ENCODE data around the gene NPR1. TPM values are rescaled to one million over a fixed set of nuclear protein-coding genes. Genes with fewer than 3 reads are reported as not detected.
"Not testable (repeated sequence)": the region's sequence is repeated elsewhere in the genome, so short reads cannot be mapped to it uniquely, and the experiment has no call there.

Gene NPR1
- total RNA-seq, 1 donor from 2014 or later: 69.4 TPM

DNA sequence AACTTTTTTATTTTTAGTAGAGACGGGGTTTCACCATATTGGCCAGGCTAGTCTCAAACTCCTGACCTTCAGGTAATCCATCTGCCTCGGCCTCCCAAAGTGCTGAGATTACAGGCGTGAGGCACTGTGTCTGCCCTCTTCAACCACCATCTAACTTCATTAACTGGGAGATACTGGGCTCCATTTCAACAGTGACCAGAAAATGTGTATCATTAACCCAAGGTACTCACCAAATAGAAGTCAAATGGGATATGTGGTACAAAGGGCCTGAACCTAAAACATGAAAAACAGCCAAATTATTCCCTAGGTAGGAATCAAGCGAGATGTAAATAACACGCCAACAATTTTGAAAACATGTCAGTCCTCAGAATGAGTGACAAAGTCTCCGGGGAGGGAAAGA lies 8.9 kb upstream of the NPR1 start:
- Histone ChIP-seq H3K4me3 (peak overlapping the region; percentile 84), H3K9me3 (no peaks in the 10 kb centered on the region), H3K4me1 (peaks cover 10% of the 10 kb centered on the region), H3K27me3 (no peaks in the 10 kb centered on the region), H3K36me3 (peaks cover 52% of the 10 kb centered on the region), H3K27ac (no peak overlapping the region)
- no peak for ATAC-seq
- TF ChIP-seq, protein P1, sequence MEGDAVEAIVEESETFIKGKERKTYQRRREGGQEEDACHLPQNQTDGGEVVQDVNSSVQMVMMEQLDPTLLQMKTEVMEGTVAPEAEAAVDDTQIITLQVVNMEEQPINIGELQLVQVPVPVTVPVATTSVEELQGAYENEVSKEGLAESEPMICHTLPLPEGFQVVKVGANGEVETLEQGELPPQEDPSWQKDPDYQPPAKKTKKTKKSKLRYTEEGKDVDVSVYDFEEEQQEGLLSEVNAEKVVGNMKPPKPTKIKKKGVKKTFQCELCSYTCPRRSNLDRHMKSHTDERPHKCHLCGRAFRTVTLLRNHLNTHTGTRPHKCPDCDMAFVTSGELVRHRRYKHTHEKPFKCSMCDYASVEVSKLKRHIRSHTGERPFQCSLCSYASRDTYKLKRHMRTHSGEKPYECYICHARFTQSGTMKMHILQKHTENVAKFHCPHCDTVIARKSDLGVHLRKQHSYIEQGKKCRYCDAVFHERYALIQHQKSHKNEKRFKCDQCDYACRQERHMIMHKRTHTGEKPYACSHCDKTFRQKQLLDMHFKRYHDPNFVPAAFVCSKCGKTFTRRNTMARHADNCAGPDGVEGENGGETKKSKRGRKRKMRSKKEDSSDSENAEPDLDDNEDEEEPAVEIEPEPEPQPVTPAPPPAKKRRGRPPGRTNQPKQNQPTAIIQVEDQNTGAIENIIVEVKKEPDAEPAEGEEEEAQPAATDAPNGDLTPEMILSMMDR (IDR thresholded peaks at IDR 0.05): no peak
- intact Hi-C loops (cut with DNase I): no loop called here
- no peak for DNase-seq

DNA sequence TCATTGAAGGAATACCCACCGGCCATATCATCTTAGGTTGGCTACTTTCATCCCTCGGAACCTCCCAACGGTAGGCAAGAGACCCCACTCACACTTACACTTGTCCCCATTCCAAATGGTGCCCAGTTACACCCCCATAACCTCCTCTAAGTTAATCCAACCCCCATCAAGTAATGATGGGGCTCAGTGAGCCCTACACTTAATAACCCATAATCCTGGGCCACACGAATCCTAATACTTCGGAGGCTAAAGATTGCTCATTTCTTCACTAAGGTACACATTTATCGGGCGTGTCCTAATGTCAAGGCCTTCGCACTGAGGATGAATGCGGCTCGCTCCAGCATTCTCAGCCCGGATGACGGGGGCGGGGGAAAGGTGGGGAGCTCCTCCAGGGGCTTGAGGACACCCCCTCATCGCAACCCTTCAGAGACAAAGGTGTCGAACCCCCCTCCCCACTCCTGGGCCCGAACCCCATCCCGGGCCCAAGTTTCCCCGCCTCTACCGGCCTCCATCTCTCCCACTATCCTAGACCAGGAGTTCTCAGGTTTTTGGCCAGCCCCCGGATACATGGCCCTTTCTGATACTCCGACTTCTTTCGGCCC lies 8.1 kb upstream of the NPR1 start:
- ATAC-seq: peak; percentile 22
- Histone ChIP-seq H3K4me1 (peaks cover 10% of the 10 kb centered on the region), H3K27ac (peak overlapping the region; percentile 82), H3K9me3 (no peaks in the 10 kb centered on the region), H3K4me3 (peak overlapping the region; percentile 84), H3K36me3 (peaks cover 44% of the 10 kb centered on the region), H3K27me3 (no peaks in the 10 kb centered on the region)
- peak; percentile 73 for DNase-seq
- TF ChIP-seq, protein P1 (IDR thresholded peaks at IDR 0.05): no peak
- intact Hi-C loops (cut with DNase I): no loop called here

DNA sequence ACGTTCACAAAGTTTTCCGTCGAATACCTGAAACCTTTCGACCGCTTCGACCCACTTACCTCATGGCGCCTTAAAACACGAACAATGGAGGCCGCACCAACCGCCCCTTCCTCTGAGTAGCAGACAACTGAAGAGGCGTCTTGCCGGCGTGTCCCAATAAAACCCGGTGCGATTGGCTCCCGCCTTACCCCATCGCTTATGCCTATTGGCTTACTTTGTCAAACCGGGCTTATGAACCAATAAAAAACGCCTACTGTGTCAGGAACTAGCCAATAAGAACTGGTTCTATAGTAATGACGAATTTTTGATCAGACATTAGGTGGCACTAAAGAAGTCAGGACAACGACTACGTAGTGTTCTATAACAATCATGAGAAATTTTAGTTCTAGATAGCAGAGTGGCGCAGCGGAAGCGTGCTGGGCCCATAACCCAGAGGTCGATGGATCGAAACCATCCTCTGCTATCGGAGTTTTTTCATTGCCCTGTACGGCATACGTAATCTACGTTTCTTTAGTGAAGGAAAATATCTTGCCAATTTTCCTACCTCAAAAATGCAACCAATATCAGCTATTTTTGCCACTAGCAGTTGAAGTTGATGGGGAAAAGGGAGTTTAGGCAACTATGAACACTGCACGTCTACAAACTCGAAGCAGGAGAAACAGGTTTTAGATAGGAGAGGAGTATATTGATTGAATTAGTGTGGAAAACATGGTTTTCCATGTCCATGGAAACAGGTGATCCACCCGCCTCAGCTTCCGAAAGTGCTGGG lies 7.4 kb upstream of the NPR1 start, which contains the start of gene ILF2:
Gene ILF2 (minus strand): TSS at position 135 of the 769 bp plus-strand sequence. CDS start 71 bp downstream, at position 64.
- H3K27me3 ChIP-seq: no peaks in the 10 kb centered on the region
- H3K4me3 ChIP-seq: peak within 1 kb of the TSS; percentile 84
- no peaks in the 10 kb centered on the region for H3K9me3 ChIP-seq
- peaks cover 10% of the 10 kb centered on the region for H3K4me1 ChIP-seq
- TF ChIP-seq, protein P1 (IDR thresholded peaks at IDR 0.05): peak; percentile 43
- peak within 1 kb of the TSS; percentile 88 for H3K27ac ChIP-seq
- peak; percentile 98 for DNase-seq
- ATAC-seq: peak; percentile 97
- intact Hi-C loops (cut with DNase I): no loop called here
- peaks cover 37% of the 10 kb centered on the region for H3K36me3 ChIP-seq

DNA sequence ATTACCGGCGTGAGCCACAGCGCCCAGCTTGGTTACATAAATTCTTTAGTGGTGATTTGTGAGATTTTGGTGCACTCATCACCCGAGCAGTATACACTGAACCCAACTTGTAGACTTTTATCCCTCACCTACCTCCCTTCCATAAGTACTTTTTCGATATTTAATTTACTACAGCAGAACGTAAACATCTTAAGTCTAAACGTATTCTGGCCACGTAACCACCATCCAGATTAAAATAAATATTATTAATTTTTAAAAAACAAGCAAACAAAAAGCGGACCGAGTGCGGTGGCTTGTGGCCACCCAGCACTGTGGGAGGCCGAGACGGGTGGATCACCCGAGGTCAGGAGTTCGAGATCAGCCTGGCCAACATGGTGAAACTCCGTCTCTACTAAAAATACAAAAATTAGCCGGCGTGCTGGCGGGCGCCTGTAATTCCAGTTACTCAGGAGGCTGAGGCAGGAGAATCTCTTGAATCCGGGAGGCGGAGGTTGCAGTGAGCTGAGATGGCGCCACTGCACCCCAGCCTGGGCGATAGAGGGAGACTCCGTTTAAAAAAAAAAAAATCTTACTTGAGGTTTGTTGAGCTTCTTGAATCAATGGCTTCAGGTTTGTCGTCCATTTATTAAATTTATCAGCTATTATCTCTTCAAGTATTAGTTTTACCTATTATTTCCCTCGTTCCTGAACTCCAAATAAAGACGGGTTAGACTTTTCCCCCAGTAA lies 6.7 kb upstream of the NPR1 start:
- DNase-seq (peak; percentile 75), ATAC-seq (peak; percentile 2)
- H3K9me3 ChIP-seq; H3K27me3 ChIP-seq; intact Hi-C loops (cut with DNase I); H3K4me1 ChIP-seq: not testable (repeated sequence)
- Histone ChIP-seq H3K4me3 (peak overlapping the region; percentile 84), H3K27ac (peak overlapping the region; percentile 88), H3K36me3 (peaks cover 30% of the 10 kb centered on the region)
- TF ChIP-seq, protein P1 (IDR thresholded peaks at IDR 0.05): peak; percentile 18

DNA sequence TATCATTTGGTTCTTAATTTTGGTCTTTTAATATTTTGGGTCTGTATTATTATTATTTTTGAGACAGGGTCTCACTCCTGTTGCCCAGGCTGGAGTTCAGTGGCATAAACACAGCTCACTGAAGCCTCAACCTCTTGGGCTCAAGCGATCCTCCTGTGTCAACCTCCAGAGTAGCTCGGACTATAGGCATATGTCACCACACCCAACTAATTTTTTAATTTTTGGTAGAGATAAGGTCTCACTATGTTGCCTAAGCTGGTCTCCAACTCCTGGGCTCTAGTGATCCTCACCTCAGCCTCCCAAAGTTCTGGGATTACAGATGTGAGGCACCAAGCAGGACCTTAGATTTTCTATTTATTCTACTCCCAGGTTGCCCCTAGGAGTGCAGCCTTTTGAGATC lies 5.0 kb upstream of the NPR1 start:
- H3K9me3 ChIP-seq: no peaks in the 10 kb centered on the region
- peaks cover 10% of the 10 kb centered on the region for H3K27me3 ChIP-seq
- no peak overlapping the region for H3K27ac ChIP-seq
- peaks cover 12% of the 10 kb centered on the region for H3K36me3 ChIP-seq
- TF ChIP-seq, protein P1 (IDR thresholded peaks at IDR 0.05): no peak
- H3K4me3 ChIP-seq: no peak overlapping the region
- peaks cover 21% of the 10 kb centered on the region for H3K4me1 ChIP-seq
- intact Hi-C loops (cut with DNase I): no loop called here
- ATAC-seq (no peak), DNase-seq (no peak)

All from upper lobe of right lung (tissue), 1 donor.